ENCODE measurements around the gene TOMM22.
"Not testable (repeated sequence)": the region's sequence is repeated elsewhere in the genome, so short reads cannot be mapped to it uniquely, and the experiment has no call there.

TOMM22 gene

DNA sequence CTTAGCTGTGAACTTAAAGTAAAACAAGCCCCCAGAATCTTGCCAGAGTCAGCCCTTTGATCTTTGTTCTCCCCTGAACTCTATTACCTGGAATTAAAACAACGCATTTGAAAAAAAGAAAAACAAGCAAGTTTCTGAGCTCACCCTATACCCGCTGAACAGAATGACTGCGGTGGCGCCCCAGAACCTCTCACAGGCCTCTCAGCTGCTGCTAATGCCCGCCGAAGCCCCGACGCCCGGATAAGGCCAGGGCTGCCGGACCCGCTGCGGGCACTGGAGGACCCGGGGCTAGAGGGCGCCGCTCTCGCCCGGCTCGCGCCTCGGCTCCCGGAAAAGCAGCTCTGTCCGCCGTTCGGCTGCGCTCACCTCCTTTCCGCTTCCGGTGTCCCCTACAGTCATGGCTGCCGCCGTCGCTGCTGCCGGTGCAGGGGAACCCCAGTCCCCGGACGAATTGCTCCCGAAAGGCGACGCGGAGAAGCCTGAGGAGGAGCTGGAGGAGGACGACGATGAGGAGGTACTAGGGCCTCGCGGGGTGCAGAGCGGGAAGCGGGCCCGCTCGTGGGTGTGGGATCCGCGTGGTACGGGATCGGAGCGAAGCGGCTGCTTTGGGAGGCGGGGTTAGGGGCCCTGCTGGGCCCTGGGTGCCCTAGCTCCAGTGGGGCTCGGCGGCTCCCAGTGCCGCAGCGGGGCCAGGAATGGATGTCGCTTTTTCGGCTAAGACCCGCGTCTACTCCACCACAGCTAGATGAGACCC is at the start of gene TOMM22:
Gene TOMM22 (plus strand): TSS at position 376 of the 754 bp plus-strand sequence. CDS start 22 bp downstream, at position 398.
- peak; percentile 87 for DNase-seq

DNA sequence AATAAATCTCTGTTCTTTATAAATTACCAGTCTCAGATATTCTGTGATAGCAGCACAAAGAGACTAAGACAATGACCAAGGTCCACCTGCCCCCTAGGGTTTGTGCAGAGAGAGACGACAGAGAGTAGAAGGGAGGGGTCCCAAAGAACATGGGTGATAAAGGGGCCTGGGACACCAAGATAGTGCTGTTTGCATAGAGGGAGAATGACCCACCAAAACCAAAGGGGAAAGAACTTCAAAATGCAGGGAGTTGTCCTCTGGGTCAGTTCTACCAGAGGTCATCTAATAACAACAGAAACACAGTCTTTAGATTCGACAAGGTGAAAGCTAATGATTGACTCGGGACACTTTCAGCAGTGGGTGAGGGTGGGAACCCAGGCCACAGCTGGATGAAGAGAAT is 49.2 kb upstream of the TOMM22 start:
- no peak for DNase-seq

DNA sequence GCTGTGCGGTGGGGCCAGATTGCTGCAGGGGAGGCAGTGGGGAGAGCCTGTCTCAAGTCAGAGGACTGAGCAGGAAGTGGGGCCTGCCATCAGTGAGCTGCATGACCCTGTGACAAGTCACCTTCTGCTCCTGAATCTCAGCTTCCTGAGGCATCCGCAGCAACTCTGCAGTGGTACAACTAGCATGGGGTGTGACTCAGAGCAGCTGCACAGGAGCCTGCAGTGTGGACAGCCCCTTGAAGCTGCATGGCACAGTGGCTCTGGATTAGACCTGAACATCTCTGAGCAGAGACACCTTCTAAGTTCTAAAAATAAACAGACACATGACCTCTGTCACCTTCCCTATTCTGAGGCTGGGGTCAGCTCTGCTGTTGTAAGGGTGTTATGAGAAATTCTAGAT is 43.5 kb upstream of the TOMM22 start:
- no peak for DNase-seq

DNA sequence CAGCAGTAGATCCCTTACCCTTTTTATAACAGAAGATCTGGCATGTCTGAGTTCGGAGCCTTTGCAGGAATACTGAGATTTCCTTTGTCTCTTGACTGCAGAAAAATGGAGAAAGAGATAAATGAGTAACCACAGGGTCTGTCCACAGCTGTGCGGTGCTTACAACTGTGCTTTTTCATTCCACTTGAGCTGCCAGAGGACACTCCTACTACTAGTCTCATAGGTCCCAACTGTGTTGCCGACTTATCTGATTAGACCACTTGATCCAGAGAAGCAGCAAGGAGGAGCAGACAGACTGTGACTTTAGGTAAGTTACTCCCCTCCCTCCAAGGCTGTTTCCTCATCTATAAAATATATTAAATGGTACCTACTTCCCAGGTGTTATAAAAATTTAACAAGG is 43.0 kb upstream of the TOMM22 start:
- no peak for DNase-seq

DNA sequence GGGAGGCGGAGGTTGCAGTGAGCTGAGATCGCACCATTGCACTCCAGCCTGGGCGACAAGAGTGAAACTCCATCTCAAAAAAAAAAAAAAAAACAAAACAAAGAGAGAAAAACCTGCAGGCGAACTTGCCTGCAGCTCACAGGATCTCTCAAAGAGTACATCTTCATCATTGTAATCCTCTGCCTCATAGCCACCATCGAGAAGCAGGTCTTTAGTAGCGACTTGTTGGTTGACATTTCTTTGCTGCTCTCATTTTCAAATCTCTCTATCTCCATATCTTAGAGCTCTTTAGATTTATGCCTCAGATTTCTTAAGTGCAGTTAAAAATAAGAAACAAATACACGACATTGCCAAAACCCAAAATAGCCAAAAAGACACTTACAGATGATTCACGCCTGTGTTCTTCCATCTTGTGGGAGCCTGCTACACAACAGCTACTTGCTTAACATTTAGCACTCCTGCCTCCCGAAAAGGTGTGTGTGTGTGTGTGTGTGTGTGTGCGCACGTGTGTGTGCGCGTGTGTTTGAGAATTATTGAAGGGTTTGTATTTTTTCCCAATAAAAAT is 40.2 kb upstream of the TOMM22 start:
- DNase-seq: no peak

DNA sequence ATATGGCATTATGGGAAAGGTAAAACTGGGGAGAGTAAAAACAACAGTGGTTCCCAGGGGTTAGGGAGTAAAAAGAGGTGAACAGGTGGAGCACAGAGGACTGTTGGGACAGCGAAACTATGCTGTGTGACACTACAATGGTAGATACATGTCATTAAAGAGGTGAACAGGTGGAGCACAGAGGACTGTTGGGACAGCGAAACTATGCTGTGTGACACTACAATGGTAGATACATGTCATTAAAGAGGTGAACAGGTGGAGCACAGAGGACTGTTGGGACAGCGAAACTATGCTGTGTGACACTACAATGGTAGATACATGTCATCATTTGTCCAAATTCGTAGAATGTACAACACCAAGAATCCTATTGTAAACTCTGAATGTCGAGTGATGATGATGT is 37.5 kb upstream of the TOMM22 start:
- DNase-seq: not testable (repeated sequence)

DNA sequence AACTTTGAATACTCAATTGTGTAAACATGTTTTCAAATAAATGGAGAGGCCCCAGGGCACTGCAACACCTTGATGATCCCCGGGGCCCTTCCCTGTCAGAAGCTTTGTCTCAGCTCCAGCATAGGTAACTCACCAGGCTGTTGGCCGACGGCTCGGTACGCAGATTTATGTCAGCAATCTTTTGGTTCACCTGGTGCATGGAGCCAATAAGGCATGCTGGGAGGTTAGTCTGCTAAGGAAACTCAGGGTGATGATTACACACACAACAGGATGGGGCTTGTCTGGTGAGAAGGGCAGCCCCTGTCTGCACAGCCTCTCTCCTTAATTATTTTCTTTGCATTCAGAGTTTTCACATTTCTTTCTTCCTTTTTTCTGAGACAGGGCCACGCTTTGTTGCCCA is 36.3 kb upstream of the TOMM22 start:
- no peak for DNase-seq

DNA sequence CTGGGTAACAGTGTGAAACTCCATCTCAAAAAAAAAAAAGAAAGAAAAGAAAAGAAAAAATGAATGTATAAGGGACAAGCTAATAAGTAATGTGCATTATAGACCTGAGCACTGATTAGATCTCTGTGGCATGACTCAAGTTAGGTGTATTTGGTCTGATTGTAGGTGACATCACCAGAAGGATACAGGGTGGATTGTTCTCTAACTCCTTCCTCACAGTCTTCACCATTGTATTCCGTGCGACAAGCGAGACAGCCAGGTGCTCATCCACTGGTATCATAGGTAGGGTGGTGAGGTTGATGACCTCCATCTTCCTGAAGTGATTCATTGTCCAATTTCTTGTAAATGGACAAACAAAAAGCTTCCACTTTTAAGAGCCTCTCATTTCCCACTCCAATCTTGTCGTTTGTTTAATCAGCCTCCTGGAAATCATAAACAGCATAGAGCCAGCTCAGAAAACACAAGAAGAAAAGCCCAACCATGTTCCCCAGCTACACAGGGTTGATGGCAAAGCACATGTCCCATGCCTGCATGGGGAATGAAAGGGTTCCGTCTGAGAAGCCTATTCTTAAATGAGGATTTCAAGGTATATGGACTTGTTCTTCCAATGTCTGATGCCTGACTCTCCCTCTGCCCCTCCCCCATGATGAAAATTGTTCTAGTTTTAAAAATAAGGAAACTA is 31.8 kb upstream of the TOMM22 start:
- DNase-seq: no peak

DNA sequence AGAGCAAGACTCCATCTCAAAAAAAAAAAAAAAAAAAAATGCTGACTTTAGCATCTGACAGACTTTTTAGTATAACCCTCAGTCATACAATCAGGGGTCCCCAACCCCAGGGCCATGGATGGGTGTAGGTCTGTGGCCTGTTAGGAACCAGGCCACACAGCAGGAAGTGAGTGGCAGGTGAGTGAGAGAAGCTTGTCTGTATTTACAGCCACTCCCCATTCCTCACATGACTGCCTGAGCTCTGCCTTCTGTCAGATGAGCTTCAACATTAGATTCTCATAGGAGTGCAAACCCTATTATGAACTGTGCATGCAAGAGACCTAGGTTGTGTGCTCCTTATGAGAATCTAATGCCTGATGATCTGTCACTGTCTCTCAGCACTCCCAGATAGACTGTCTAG is 28.9 kb upstream of the TOMM22 start:
- DNase-seq: peak; percentile 4

DNA sequence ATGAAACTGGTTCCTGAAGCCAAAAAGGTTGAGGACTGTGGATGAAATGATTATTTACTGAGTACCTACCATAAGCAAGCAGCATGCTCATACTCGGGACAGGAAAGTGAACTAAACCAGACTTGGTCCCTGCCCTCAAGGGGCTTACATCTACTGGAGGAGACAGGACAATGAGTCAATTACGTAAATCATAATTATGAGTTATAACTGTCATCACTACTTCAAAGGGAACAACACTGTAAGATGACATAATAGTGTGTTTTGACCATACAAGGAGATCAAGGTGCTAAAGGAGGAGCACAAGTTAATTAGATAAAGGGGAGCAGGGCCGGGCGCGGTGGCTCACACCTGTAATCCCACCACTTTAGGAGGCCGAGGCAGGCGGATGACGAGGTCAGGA is 28.0 kb upstream of the TOMM22 start:
- DNase-seq: no peak

DNA sequence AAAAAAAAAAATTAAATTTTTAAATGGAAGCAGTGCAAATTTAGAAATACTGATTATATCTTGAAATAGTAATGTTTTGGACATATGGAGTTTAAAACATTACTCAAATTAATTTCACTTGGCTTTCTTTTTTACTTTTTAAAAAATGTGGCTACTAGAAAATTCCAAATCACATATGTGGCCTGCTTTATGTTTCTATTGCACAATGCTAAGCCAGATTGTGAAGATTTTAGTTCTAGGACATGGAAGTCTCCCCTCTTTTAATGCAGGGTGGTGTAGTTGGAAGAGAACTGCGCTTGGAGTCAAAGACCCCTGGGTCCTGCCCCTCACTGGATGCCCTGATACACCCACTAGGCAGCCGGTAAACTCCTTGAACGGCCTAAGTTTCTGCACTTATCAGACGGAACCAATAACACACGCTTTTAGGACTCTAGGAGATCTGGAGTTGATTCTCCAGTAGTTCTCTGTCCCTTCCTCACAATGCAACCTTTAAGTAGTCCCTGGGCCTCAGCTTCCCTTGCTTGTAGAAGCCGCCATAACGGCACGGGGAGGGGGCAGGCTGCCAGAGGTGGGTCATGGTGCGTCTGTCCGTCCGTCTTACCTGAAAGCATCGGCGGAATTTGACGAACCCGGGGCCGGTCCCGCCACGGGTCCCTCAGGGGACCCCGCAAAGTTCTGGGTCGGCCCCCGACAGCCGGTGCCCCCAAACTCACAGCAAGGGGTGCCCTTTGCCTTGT is 26.1 kb upstream of the TOMM22 start:
- DNase-seq: no peak

DNA sequence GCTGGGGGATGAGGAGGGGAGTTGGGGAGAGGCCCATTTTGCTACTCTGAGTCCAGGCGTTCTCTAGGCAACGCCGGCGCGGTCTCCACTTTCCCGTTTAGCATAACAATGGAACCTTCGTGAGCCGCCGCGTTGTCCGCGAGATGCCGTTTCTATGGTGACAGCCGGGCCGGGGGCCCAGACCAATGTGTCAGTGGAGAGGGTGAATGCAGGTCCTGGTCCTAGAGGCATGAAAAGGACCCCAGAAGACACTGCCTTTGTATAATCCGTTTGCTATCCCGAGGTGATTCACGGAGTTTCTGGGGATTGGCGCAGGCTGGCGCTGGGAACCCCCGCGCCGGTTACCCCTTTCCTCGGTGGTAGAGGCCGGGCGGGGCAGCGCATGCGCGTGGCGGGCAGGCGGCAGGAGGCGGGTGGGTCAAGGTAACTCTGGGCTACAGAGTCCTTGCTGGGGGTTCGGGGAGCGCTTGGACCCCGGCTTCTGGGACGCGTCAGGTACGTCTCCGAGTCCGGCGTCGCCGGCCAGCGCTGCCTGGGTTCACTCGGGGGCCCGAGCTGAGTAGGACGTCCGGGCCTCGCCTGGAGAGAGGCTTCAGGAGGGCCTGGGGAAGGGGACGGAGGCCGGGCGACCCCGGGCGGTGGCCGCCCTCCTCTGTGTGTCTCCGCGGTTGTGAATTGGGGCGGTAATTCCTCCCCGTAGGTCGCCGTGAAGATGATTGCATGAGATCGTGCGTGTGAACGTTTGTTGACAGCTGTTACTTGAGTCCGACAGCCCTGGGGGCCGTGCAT is 25.3 kb upstream of the TOMM22 start, which contains the start of the genes CBY1 and FAM227A:
Gene CBY1 (plus strand): TSS at position 383 of the 789 bp plus-strand sequence. CDS start 11,417 bp downstream, outside the sequence.
Gene FAM227A (minus strand): TSS at position 137 of the 789 bp plus-strand sequence. CDS start 6,224 bp downstream, outside the sequence.
- DNase-seq: peak; percentile 88

DNA sequence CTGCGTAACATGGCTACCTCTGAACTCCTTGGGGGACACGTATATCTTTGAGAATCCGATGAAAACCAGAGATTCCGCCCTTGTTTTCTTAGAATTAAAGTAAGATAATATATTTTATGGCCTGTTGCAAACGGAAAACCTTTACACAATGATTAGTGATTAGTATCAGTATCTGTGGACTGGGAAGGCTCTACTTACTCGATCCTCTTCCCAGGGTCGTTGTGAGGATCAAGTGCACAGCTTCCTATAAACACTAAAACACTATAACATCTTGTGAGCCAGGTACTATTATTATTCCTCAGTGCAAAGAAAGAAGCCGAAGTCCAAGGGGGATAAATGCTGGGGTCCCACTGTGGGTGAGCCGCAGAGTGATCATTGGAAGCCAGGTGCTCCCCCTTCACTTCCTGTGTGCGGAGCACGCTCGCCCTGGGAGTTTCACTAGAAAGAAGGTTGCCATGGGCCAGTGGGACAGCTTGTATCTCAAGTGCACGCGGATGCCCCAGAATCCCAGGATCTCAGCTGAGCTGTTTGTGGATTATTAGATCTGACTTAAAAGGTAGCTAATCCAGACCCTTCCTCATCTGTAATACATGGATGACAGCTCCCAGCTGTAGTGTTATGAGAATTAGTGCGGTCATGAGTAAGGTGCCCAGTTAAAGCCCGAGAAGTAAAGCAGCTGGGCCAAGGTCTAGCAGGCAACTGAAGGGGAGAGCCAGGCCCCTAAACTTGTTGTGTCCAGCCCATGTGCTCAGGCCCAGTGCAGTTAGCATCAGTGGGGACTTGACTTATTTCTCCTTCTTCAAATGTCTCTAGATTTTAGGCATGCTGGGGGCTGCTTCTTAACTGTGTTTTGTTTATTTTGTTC is 24.5 kb upstream of the TOMM22 start:
- peak; percentile 26 for DNase-seq

DNA sequence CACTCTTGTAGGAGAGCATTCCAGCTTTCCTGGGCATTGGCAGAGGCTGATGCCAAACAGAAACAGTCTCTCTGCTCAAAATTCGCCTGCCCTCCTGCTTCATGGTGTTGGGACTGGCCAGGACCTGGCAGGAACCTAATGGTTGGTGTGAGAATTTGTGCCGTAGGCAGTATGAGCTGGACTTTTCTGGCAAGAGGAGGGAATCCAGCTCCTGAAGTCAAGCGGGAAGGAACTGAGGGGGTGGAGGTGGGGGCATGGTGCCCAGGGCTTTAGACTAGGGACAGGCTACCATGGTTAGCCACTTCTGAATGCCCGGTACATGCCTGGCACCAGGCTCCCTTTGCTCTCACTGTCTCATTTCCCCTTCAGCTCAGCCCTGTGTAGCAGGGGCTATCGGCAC is 6.9 kb upstream of the TOMM22 start:
- DNase-seq: no peak

DNA sequence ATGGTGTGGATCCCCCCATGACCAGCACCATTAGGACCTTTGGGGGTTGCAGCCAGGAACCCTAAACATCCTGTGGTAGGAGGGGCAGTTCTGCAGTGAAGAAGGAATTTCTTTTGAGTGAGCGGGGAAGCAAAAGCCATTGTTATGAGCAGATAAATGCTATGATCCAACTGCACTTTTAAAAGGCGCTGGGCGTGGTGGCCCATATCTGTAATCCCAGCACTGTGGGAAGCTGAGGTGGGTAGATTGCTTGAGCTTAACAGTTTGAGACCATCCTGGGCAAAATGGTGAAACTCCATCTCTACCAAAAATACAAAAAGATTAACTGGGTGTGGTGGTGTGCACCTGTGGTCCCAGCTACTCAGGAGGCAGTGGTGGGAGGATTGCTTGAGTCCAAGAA is 5.9 kb upstream of the TOMM22 start:
- DNase-seq: no peak

DNA sequence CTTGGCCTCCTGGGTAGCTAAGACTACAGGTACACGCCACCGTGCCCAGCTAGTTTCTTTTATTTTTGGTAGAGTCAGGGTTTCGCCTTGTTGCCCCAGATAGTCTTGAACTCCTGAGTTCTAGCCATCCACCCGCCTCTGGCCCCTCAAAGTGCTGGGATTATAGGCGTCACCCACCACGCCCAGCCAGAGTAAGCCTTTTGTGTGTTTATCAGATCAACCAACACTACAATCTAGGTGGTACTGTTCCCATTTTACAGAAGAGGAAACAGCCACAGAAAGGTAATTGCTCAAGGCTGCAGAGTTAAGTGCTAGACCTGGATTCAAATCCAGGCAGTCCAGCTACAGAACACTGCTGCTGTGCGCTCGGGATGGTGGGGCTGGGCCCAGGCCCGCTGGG is 3.1 kb downstream of the TOMM22 start:
- DNase-seq: no peak

DNA sequence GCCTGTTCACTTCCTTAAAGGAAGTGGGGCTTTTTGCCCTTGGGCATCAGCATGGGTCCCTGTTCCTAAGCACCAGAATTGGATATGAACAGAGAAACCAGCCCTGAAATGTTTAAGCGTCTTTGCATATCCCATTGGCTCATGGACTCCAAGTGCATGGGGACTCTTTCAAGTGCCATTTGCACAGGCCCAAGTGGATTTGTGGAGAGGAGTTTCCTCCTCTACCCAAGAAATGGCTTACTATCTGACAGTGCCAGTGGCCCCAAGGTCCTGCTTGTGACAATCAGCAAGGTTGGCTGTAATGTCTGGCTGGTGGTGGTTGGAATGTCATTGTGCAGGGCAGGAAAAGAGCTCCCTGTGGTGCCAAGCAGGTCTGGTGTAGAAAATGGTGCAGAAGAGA is 4.0 kb downstream of the TOMM22 start:
- no peak for DNase-seq

DNA sequence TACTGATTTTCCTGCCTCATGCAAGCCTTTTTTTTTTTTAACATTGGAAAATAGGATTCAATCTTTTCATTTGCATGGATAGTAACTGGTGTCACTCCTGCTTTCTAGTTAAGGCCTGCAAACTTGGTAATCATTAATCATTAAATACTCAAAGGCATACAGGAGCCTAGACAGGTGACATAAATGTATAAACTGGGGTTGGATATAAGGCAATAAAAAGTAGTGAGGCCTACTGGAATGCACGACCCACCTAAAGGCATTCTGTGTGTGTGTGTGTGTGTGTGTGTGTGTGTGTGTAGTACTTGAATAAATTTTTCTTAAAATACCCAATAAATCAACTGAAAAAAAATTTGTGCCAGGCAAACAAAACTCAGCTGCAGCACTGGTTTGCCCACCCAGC is 7.9 kb downstream of the TOMM22 start:
- no peak for DNase-seq

DNA sequence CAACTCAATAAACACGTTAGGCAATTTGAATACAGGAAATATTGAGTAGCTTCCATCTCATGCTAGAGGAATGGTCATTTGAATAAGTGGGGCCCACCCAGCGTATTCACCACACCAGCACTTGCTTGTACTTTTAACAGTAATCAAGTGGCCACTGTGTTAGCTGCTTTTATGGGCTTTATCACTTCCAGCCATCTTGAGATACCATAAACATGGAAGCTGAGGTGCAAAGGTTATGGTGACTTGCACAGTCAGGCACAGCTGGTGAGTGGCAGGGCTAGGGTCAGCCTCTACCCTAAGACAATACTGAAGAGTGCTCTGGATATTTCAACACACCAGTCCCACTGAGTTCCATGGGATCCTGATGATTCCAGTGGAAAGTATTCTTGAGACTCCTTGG is 12.3 kb downstream of the TOMM22 start:
- DNase-seq: no peak

DNA sequence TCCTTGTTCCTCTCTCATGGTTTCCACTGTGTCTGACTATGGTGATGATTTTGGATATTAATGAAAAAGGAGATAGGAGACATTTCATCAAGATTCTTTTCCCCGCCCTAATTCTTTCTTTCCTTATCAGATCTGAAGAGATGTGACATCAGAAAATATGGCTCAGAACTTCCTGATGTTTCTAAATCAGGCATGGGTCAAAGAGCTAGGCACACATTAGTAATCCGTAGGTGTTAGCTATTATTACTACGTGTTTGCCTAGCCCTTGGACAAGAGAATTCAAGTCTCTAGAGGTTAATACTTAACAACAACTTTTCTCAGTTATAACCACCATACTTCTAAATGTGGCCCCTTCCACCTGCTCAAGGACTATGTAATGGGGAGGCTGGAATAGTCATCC is 13.2 kb downstream of the TOMM22 start:
- no peak for DNase-seq

All from CD4-positive, alpha-beta T cell treated with Interleukin-17A for 1 hour (primary cell).